Adrenal gland (tissue), 5 donors: ENCODE data around the gene DDC.
"Not testable (repeated sequence)": the region's sequence is repeated elsewhere in the genome, so short reads cannot be mapped to it uniquely, and the experiment has no call there.

Experiments used
- CTCF ChIP-seq, 6 experiments: fragments of 450-650 bp in 4 of 6; fragments of 200-600 bp in 2 of 6; sonication (generic) in 1 of 6; IDR thresholded peaks; 1 replicate in 5 of 6; 2 replicates in 1 of 6; pipeline versions ENCODE4 v1.5.1 to v1.8.0; 2016 to 2021; ENCODE audit warnings: antibody characterized with exemption in 6 of 6, mild to moderate bottlenecking in 2 of 6, moderate library complexity in 1 of 6
- POLR2A ChIP-seq, 2 donors: fragments of 450-650 bp; IDR thresholded peaks; one replicate each; pipeline ENCODE4 v1.6.1; 2017; ENCODE audit warnings: antibody characterized with exemption in 2 of 2, mild to moderate bottlenecking in 2 of 2, moderate library complexity in 1 of 2
- donor health status: DM: no; HTN: no; CAD: no.

- not testable (repeated sequence) for TF ChIP-seq CTCF, POLR2A (IDR thresholded peaks at IDR 0.05)
These were observed 106.6 kb downstream of the DDC start for GRCh38 chr7:50458651-50459050.
